CD4-positive, alpha-beta T cell (primary cell): ENCODE data around the gene PRDM16. TPM values are rescaled to one million over a fixed set of nuclear protein-coding genes. Genes with fewer than 3 reads are reported as not detected.

Experiments
- ATAC-seq: fragments of 200-7000 bp; cut with Tn5 transposase; one replicate; pipeline ENCODE4 v1.10.0; 2022; ENCODE audit warnings: mild to moderate bottlenecking; ENCODE audit not compliant: poor library complexity
- CTCF ChIA-PET: fragments of 350-600 bp; sonication (Branson Sonifier 250); formaldehyde crosslinking; loops from one replicate; lab custom pipeline; 2021; ENCODE audit warnings: antibody characterized with exemption, inconsistent platforms; lab: Charles Lee
- POLR2A ChIA-PET: fragments of 350-600 bp; sonication (Branson Sonifier 250); formaldehyde crosslinking; loops from one replicate; lab custom pipeline; 2021; ENCODE audit warnings: antibody characterized with exemption, inconsistent platforms; lab: Charles Lee
- DNase-seq, 14 experiments: peaks; one replicate each; pipeline ENCODE4 v3.0.0-alpha.2; 2013 to 2020; ENCODE audit warnings: mixed read lengths in 2 of 14
- H3K27ac ChIP-seq, 2 donors: one replicate each; pipeline versions ENCODE4 v1.5.1 to v1.7.0; 2013; ENCODE audit warnings: low read length in 2 of 2, low read depth in 1 of 2, mild to moderate bottlenecking in 1 of 2
- H3K27me3 ChIP-seq, 2 experiments: 1 replicate in 1 of 2; 2 replicates in 1 of 2; pipeline versions ENCODE4 v1.6.1 to v1.7.0; 2013; ENCODE audit warnings: low read length in 2 of 2, control low read depth in 1 of 2, mild to moderate bottlenecking in 1 of 2, moderate library complexity in 1 of 2; ENCODE audit not compliant: insufficient read depth in 2 of 2, control insufficient read depth in 1 of 2
- H3K36me3 ChIP-seq: one replicate; pipeline ENCODE4 v1.6.1; 2013; ENCODE audit warnings: low read length, control low read depth; ENCODE audit not compliant: insufficient read depth
- H3K4me1 ChIP-seq: one replicate; pipeline ENCODE4 v1.6.1; 2013; ENCODE audit warnings: low read length, control low read depth; ENCODE audit not compliant: insufficient read depth
- H3K4me3 ChIP-seq: one replicate; pipeline ENCODE4 v1.5.1; 2013; ENCODE audit warnings: mild to moderate bottlenecking, low read length, moderate library complexity
- H3K9me3 ChIP-seq, 2 experiments: 1 replicate in 1 of 2; 2 replicates in 1 of 2; pipeline versions ENCODE4 v1.6.1 to v1.7.0; 2013; ENCODE audit warnings: low read length in 2 of 2, mild to moderate bottlenecking in 2 of 2, control low read depth in 1 of 2, moderate library complexity in 1 of 2; ENCODE audit not compliant: control insufficient read depth in 1 of 2, insufficient read depth in 1 of 2
- H3K27ac Mint-ChIP-seq: one replicate; pipeline ENCODE4 v1.8.0; 2020; ENCODE audit warnings: mixed read lengths
- H3K27me3 Mint-ChIP-seq: one replicate; pipeline ENCODE4 v1.8.0; 2021; ENCODE audit warnings: mixed read lengths
- H3K36me3 Mint-ChIP-seq: one replicate; pipeline ENCODE4 v1.8.0; 2021; ENCODE audit warnings: low read depth, mixed read lengths
- H3K4me1 Mint-ChIP-seq: one replicate; pipeline ENCODE4 v1.8.0; 2021; ENCODE audit warnings: low read depth, mixed read lengths
- H3K4me3 Mint-ChIP-seq: one replicate; pipeline ENCODE4 v1.8.0; 2020; ENCODE audit warnings: mild to moderate bottlenecking, mixed read lengths
- H3K9me3 Mint-ChIP-seq: one replicate; pipeline ENCODE4 v1.8.0; 2020; ENCODE audit warnings: mixed read lengths
- intact Hi-C, 2 experiments: fragments of 100-400 bp; cut with DNase I in 1 of 2; cut with micrococcal nuclease in 1 of 2; formaldehyde crosslinking; loops; one replicate each; pipeline versions ENCODE4 v1.15.1 to v1.9.0; 2023 to 2025; cut with DNase I, micrococcal nuclease
- total RNA-seq, 174 experiments: library from RNA in 2 of 174; stranded (reverse) in 2 of 174; gene quantifications; one replicate each; pipeline ENCODE4 v1.2.3 and lab custom pipeline; 2021 to 2026
- TF ChIP-seq, protein P1 (sequence below): fragments of 200-600 bp; IDR thresholded peaks from one replicate; pipeline ENCODE4 v1.8.0; 2022; ENCODE audit warnings: antibody characterized with exemption, mild to moderate bottlenecking

Gene PRDM16
- total RNA-seq, 2 experiments from 2014 or later: not detected

DNA sequence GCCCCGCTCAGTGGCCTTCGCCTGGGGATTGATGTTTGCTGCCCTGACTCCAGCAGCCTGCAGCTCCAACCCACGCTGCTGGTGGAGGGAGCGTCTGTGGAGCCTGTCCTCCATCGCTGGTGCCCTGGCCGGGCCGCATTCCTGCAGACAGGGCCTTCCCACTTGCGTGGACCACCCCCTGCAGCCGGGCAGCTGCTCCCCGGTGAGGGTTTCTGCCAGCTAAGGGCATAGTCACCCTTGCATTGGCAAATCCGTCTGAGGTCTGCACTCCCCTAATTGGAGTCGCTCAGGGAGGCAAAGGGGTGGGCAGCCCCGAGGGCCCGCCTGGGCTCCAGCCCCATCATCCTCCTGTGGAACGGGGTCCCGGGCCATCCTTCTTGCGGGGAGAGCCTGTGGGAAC lies 43.5 kb downstream of the PRDM16 start:
- intact Hi-C loops: no loop called here
- no peaks in the 10 kb centered on the region for H3K36me3 ChIP-seq

DNA sequence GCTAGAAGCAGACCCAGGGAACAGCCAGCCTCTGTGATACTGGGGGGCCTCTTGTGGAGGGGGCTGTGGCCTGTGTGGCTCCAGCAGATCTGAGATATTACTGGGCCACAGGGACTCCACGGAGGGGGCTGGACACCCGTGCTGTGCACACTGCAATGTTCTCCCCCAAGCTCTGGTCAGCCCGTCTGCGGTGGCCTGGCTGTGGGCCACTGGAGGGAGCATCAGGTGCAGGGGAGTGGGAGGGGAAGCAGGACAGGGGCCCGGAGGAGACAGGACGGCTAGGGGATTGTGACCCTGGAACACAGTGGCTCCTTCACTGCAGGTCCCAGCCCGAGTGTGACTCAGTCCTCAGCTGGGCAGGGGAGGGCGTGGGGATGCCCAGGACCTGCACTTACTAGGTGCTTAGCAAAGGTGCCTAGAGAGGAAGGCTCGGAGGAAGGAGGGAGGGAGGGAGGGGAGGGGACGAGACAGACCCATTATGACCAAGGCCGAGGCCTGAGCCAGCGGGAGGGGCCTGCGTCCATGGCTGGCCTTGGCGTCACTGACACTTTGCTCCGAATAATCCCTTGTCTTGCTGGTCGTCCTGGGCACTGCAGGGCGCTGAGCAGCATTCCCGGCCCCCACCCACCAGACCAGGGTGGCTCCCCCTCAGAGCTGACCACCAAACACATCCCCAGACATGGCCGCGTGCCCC lies 44.2 kb downstream of the PRDM16 start:
- H3K27ac Mint-ChIP-seq: no peak overlapping the region
- no peaks in the 10 kb centered on the region for H3K9me3 Mint-ChIP-seq
- no peak for DNase-seq
- POLR2A ChIA-PET: no interaction called here
- TF ChIP-seq, protein P1, sequence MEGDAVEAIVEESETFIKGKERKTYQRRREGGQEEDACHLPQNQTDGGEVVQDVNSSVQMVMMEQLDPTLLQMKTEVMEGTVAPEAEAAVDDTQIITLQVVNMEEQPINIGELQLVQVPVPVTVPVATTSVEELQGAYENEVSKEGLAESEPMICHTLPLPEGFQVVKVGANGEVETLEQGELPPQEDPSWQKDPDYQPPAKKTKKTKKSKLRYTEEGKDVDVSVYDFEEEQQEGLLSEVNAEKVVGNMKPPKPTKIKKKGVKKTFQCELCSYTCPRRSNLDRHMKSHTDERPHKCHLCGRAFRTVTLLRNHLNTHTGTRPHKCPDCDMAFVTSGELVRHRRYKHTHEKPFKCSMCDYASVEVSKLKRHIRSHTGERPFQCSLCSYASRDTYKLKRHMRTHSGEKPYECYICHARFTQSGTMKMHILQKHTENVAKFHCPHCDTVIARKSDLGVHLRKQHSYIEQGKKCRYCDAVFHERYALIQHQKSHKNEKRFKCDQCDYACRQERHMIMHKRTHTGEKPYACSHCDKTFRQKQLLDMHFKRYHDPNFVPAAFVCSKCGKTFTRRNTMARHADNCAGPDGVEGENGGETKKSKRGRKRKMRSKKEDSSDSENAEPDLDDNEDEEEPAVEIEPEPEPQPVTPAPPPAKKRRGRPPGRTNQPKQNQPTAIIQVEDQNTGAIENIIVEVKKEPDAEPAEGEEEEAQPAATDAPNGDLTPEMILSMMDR: no peak
- H3K36me3 Mint-ChIP-seq: no peaks in the 10 kb centered on the region
- Histone ChIP-seq H3K4me3 (no peak overlapping the region), H3K4me1 (no peaks in the 10 kb centered on the region), H3K27ac (no peak overlapping the region), H3K36me3 (no peaks in the 10 kb centered on the region), H3K27me3 (no peaks in the 10 kb centered on the region), H3K9me3 (peaks cover 0 to 37% of the 10 kb centered on the region in 2 experiments)
- intact Hi-C loops: no loop called here
- ATAC-seq: no peak
- no peak overlapping the region for H3K4me3 Mint-ChIP-seq
- H3K27me3 Mint-ChIP-seq: no peaks in the 10 kb centered on the region
- CTCF ChIA-PET: no interaction called here
- H3K4me1 Mint-ChIP-seq: no peaks in the 10 kb centered on the region

More for the DNA sequence above, 43.5 kb downstream of the PRDM16 start:
- CTCF ChIA-PET: no interaction called here
- DNase-seq (no peak), ATAC-seq (no peak)
- H3K9me3 Mint-ChIP-seq: no peaks in the 10 kb centered on the region
- H3K27me3 ChIP-seq: peaks cover 0 to 1% of the 10 kb centered on the region in 2 experiments
- no peak overlapping the region for H3K27ac Mint-ChIP-seq
- H3K4me1 ChIP-seq: no peaks in the 10 kb centered on the region
- no peak overlapping the region for H3K27ac ChIP-seq
- no peaks in the 10 kb centered on the region for H3K27me3 Mint-ChIP-seq
- TF ChIP-seq, protein P1: no peak
- no peaks in the 10 kb centered on the region for H3K36me3 Mint-ChIP-seq
- H3K4me3 ChIP-seq: no peak overlapping the region
- H3K4me3 Mint-ChIP-seq: no peak overlapping the region
- H3K4me1 Mint-ChIP-seq: no peaks in the 10 kb centered on the region
- POLR2A ChIA-PET: no interaction called here
- peaks cover 0 to 42% of the 10 kb centered on the region in 2 experiments for H3K9me3 ChIP-seq

DNA sequence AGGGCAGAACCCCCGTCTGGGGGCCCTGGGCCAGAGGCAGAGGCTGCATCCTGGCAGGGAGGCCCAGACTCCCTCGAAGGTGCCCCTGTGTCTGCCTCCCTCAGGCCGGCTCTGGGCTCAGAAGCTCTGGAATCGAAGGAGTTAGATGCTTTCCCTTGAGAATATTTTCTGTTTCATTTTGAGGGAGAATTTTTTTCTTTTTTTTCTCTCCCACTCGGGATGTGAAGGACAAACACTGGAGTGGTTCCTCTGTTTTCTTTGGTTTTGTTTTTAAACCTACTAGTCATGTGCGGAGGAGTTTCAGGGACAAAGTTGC lies 44.7 kb downstream of the PRDM16 start:
- Histone ChIP-seq H3K9me3 (peaks cover 0 to 34% of the 10 kb centered on the region in 2 experiments), H3K27me3 (no peaks in the 10 kb centered on the region), H3K4me3 (no peak overlapping the region), H3K27ac (no peak overlapping the region), H3K4me1 (no peaks in the 10 kb centered on the region), H3K36me3 (no peaks in the 10 kb centered on the region)
- POLR2A ChIA-PET: no interaction called here
- intact Hi-C loops: no loop called here
- TF ChIP-seq, protein P1: no peak
- H3K4me3 Mint-ChIP-seq: no peak overlapping the region
- CTCF ChIA-PET: no interaction called here
- no peaks in the 10 kb centered on the region for H3K27me3 Mint-ChIP-seq
- no peaks in the 10 kb centered on the region for H3K4me1 Mint-ChIP-seq
- ATAC-seq: no peak
- no peak for DNase-seq
- H3K36me3 Mint-ChIP-seq: no peaks in the 10 kb centered on the region
- no peak overlapping the region for H3K27ac Mint-ChIP-seq
- no peaks in the 10 kb centered on the region for H3K9me3 Mint-ChIP-seq
